ENCODE data around the gene MFAP3.
"Not testable (repeated sequence)": the region's sequence is repeated elsewhere in the genome, so short reads cannot be mapped to it uniquely, and the experiment has no call there.

Gene MFAP3

GRCh38 chr5:154038707-154039457 lies at the start of gene MFAP3, which contains the start of gene FAM114A2:
TSS of gene MFAP3 (plus strand) at chr5:154038967. CDS start at chr5:154049723, 10,756 bp downstream.
TSS of gene FAM114A2 (minus strand) at chr5:154038910. CDS start at chr5:154034953, 3,957 bp downstream.
- DNase-seq (ENCODE audit: low read depth) = peak; percentile 71

DNA sequence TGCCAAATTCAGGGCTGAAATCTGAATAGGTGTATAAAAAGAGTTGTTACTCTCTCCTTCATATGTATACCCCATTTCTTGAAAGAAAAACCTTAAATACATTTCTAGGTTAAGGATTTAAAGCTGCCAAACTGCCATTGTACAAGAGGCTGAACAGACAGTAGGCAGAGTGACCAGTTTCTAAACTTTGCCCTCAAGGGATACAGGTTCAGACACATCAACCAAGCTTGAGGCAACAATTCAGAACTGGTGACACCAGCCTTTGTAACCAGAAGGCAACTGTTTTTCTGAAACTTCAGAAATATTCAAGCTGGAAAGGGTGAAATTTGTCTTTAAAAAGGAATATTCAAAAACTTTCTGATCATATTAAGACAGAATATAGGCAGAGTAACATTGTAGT lies 47.6 kb upstream of the MFAP3 start:
- no peak for DNase-seq (ENCODE audit: low read depth)

DNA sequence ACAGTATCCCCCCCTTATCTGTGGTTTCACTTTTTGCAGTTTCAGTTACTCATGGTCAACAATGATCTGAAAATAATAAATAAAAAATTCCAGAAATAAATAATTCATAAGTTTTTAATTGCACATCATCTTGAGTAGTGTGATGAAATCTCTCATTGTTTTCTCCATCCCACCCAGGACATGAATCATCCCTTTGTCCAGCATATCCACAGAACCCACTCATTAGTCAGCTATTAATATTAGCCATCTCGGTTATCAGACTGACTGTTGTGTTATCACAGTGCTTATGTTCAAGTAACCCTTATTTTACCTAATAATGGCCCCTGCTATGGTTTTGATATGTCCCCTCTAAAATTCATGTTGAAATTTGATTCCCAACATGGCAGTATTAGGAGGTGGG lies 40.8 kb upstream of the MFAP3 start:
- no peak for DNase-seq (ENCODE audit: low read depth)

- no peak for DNase-seq (ENCODE audit: low read depth)
Measured at GRCh38 chr5:153998768-153999167, 40.0 kb upstream of the MFAP3 start.

DNA sequence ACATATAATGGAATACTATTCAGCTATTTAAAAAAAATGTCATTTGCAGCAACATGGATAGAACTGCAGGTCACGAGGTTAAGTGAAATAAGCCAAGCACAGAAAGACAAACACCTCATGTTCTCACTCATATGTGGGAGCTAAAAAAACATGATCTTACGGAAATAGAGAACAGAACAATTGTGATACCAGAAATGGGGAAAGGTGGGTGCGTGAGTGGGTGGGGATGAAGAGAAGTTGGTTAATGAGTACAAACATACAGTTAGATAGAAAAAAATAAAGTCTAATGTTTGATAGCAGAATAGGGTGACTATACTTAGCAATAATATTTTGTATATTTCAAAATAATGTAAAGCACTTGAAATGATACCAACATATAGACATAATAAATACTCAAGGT lies 38.8 kb upstream of the MFAP3 start:
- DNase-seq (ENCODE audit: low read depth) = no peak

GRCh38 chr5:154000703-154001102 lies 38.1 kb upstream of the MFAP3 start:
- DNase-seq (ENCODE audit: low read depth) = no peak

GRCh38 chr5:154002093-154002492 lies 36.7 kb upstream of the MFAP3 start:
- no peak for DNase-seq (ENCODE audit: low read depth)

GRCh38 chr5:154002511-154003020 lies 36.2 kb upstream of the MFAP3 start:
- no peak for DNase-seq (ENCODE audit: low read depth)

DNA sequence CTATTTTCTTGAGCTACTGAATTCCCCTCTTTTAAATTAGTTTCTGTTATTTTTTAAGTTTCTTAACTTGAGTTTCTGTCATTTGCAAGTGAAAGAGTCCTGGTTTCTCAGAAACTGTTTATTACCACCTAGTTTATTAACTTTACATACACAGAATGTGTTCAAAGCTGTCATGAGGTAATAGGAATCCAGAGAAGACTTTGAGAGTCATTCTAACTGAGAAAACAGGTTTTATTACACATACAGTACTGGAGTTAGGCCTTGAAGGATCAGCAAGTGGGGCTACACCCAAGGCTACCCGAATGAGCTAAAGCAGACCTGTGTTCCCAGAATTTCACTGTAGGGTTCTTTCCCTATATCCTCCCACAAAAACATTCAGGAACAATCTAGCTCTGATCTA lies 33.1 kb upstream of the MFAP3 start:
- no peak for DNase-seq (ENCODE audit: low read depth)

- DNase-seq (ENCODE audit: low read depth) = no peak
Measured at GRCh38 chr5:154010660-154011059, 28.1 kb upstream of the MFAP3 start.

GRCh38 chr5:154015071-154015693 lies 23.6 kb upstream of the MFAP3 start:
- DNase-seq (ENCODE audit: low read depth) = no peak

- not testable (repeated sequence) for DNase-seq (ENCODE audit: low read depth)
Measured at GRCh38 chr5:154018919-154019318, 19.8 kb upstream of the MFAP3 start.

GRCh38 chr5:154025951-154026350 lies 12.8 kb upstream of the MFAP3 start:
- DNase-seq (ENCODE audit: low read depth) = no peak

DNA sequence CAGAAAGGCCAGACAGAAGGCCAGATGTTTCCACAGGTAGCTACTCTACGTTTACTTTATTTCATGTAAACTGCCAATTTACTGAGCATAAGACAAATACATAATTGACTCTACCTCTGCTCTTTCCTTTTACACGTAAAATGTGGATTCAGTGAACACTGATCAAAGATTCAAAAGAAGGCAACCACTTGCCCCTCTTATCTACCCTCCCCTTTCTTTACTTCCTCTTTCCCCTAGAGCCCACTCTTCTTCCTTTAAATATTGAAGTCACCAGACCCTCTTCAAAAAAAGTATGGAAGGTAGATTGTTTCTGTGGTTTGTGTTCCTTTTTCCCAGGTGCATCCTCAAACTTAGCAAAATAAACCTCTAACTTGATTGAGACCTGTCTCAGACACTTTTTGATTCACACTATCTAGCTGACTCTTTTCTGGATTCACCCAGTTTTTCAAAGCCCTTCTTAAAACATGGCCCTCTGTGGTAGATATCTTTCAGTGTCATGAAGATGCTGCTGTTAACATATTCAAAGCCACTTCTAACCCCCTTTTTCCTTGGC lies 6.8 kb upstream of the MFAP3 start:
- no peak for DNase-seq (ENCODE audit: low read depth)

DNA sequence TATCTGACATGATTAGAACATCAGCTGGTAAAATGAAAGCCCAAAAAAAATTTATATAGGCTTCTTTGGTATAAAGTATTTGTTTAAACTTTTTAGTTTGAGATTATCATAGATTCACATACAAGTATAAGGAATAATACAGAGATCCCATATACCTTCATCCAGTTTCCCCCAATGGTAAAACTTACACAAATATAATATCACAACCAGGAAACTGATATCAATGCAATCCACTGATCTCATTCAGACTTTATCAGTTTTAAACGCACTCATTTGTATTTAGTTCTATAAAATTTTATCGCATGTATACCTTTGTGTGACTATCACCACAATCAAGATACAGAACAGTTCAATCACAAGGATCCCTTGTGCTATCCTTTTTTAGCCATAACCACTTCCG lies 3.8 kb upstream of the MFAP3 start:
- no peak for DNase-seq (ENCODE audit: low read depth)

- no peak for DNase-seq (ENCODE audit: low read depth)
Measured at GRCh38 chr5:154038261-154038706, 483 bp upstream of the MFAP3 start.

DNA sequence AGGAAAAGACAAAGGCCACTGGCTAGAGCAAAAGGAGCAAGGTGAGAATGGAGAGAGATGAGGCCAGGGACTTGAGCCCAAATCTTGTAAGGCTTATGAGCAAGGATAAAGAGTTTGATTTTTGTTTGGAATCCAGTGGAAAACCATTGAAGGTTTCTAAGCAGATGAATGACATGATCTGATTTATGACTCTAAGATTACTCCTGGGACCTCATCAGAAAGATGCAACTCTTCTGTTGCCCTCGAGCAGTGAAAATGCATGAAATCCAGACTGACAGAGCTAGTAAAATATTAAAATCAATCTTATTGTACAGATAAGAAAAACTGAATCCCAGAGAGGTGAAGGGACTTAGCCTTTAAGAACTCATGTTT lies 677 bp downstream of the MFAP3 start:
- DNase-seq (ENCODE audit: low read depth) = no peak

GRCh38 chr5:154042766-154043165 lies 4.0 kb downstream of the MFAP3 start:
- DNase-seq (ENCODE audit: low read depth) = no peak

GRCh38 chr5:154044099-154044498 lies 5.3 kb downstream of the MFAP3 start:
- no peak for DNase-seq (ENCODE audit: low read depth)

DNA sequence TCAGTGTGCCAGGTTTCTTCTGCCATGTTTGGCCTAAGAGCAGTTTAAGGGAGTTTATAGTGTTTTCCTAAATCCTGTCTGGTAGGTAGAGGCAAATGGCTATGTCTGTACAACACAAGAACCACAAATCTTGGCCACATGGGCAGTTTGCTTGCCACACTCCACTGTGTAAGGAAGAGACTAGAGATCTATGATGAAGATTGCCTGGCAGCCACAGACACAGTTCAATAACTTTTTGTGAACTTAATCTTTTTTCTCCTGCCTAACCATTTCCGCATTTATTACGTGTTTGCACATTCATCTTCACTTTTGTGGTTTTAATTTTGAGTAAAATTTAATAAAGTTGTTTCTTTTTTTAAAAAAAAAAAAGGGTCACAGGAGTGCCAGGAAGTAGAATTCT lies 5.8 kb downstream of the MFAP3 start:
- DNase-seq (ENCODE audit: low read depth) = no peak

GRCh38 chr5:154046486-154046885 lies 7.7 kb downstream of the MFAP3 start:
- no peak for DNase-seq (ENCODE audit: low read depth)

DNA sequence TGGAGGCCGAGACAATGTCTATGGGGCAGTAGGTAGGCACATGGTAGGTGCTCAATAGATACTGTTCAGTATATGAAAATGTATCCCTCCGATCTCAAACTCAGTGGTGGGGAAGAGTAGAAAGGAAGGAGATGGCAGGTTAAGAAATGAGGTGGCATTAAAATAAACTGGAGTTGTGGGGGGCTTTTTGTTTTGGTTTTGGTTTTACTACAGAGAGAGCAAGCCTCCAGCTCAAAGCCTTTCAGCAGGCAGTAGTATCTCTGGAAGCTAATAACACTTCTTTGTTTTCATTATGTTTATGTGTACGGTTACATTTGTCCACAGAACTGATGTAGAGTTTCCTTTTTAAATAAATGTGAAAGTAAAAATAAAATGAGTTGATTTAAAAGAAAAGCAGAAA lies 8.6 kb downstream of the MFAP3 start:
- DNase-seq (ENCODE audit: low read depth) = no peak

GRCh38 chr5:154049636-154050035 lies 10.9 kb downstream of the MFAP3 start:
- no peak for DNase-seq (ENCODE audit: low read depth)
